Right cardiac atrium (tissue), 5 donors: ENCODE results near the gene BMP3. TPM values are rescaled to one million over a fixed set of nuclear protein-coding genes. Genes with fewer than 3 reads are reported as not detected.
"Not testable (repeated sequence)": the region's sequence is repeated elsewhere in the genome, so short reads cannot be mapped to it uniquely, and the experiment has no call there.

Experiments used
- ATAC-seq, 2 donors: fragments of 200-7000 bp; cut with Tn5 transposase; one replicate each; pipeline versions ENCODE4 v1.8.0 to v1.9.1; 2020; ENCODE audit warnings: moderate library complexity in 2 of 2, mild to moderate bottlenecking in 1 of 2
- DNase-seq, 3 donors: peaks; one replicate each; pipeline ENCODE4 v3.0.0-alpha.2; 2020
- H3K27ac ChIP-seq: one replicate; pipeline ENCODE4 v1.5.1; 2013; ENCODE audit warnings: mild to moderate bottlenecking, low read length, control low read depth, moderate library complexity
- H3K27me3 ChIP-seq: one replicate; pipeline ENCODE4 v1.6.1; 2013; ENCODE audit not compliant: control insufficient read depth, insufficient read depth
- H3K4me1 ChIP-seq: one replicate; pipeline ENCODE4 v1.6.1; 2013; ENCODE audit warnings: low read length; ENCODE audit not compliant: control insufficient read depth, insufficient read depth
- H3K4me3 ChIP-seq: one replicate; pipeline ENCODE4 v1.5.1; 2013; ENCODE audit warnings: low read length, control low read depth
- H3K9me3 ChIP-seq: one replicate; pipeline ENCODE4 v1.6.1; 2013; ENCODE audit warnings: low read length; ENCODE audit not compliant: control insufficient read depth
- WGBS: extraction: QIAGEN DNeasy Blood & Tissue Kit; methylation state at CpG from one replicate; pipeline ENCODE4 v1.1.7; 2013; 5-methylcytosine and 5-hydroxymethylcytosine counted together
- intact Hi-C, 4 donors: fragments of 100-400 bp; cut with DNase I; formaldehyde crosslinking; loops; one replicate each; pipeline versions ENCODE4 v1.11.0 to v1.14.0; 2022 to 2023
- long read RNA-seq, 4 donors: library from polyadenylated mRNA; unstranded; transcript quantifications; one replicate each; pipeline ENCODE4 v2.0.0, GENCODE V29; 2020 to 2021
- polyA plus RNA-seq: library from polyadenylated mRNA; stranded (reverse); fragments of 200-250 nt; gene quantifications from one replicate; pipeline ENCODE4 v1.2.3, GENCODE V29; 2013
- total RNA-seq, 4 donors: library from RNA; stranded (reverse); fragmentation: NEBNext Ultra II Directional; extraction: Animal tissue kit (Norgen Biotek cat#: 25700); gene quantifications; one replicate each; pipeline ENCODE4 v1.2.1, GENCODE V29; 2021
- donor health status: healthy with polysubstance abuse.
- donor health status: DM: no; HTN: yes; CAD: no.
- donor health status: DM: no; HTN: no; CAD: no.
- donor health status: DM: no; HTN: yes; CAD: no; lungs with severe emphysema.
- donor health status: DM: yes; HTN: yes; CAD: no.

Gene BMP3, protein sequence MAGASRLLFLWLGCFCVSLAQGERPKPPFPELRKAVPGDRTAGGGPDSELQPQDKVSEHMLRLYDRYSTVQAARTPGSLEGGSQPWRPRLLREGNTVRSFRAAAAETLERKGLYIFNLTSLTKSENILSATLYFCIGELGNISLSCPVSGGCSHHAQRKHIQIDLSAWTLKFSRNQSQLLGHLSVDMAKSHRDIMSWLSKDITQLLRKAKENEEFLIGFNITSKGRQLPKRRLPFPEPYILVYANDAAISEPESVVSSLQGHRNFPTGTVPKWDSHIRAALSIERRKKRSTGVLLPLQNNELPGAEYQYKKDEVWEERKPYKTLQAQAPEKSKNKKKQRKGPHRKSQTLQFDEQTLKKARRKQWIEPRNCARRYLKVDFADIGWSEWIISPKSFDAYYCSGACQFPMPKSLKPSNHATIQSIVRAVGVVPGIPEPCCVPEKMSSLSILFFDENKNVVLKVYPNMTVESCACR
- total RNA-seq: not detected
- polyA plus RNA-seq: 0.02 TPM
- long read RNA-seq, donor 1: 0 reads
- long read RNA-seq, donor 2: 0 reads
- long read RNA-seq, donor 3: 0 reads
- long read RNA-seq, donor 4: 0 reads

DNA sequence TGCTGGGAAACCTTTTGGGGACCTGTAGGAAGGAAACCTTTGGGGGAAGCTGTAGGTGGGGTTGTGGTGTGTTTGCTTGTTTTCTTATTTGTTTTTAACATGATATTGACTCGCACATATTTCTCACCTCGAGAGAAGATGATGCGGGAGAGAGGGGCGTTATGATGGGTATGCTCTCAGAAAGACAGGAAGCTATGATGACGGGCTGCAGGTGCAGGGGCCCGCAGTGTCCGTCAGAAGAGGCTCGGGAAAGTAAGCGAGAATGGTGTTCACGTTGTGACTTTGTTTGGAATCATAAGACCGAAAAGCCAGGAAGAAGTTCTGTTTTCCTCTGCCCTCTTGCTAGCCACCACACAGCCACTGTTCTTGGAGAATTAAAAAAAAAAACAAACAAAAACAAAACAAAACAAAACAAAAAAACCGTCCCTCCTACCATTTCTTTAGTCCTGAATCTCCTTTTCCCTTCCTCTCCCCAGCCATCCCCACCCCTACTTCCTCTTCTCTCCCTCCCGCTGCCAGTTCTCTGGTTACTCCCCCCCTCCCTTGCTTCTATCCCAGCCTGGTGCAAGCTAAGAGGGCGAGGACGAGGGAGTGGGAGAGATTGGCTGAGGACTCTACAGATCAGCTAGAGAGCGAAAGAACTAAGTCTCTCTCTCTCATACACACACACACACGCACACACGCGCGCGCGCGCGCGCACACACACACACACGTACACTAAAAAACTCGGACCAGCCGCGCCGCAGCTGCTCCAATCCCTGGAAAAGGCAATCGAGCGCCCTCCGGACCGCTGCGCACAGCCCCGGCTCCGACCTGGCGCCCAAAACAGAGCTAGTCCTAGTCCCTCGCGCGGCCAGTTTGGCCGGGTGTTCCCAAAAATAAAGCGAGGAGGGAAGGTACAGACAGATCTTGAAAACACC, at the start of gene BMP3:
Gene BMP3, plus strand, starts transcription at position 648 of the 920 bp plus-strand sequence. CDS start 577 bp downstream, outside the sequence.
- H3K4me3 ChIP-seq: peak within 1 kb of the TSS; percentile 31

DNA sequence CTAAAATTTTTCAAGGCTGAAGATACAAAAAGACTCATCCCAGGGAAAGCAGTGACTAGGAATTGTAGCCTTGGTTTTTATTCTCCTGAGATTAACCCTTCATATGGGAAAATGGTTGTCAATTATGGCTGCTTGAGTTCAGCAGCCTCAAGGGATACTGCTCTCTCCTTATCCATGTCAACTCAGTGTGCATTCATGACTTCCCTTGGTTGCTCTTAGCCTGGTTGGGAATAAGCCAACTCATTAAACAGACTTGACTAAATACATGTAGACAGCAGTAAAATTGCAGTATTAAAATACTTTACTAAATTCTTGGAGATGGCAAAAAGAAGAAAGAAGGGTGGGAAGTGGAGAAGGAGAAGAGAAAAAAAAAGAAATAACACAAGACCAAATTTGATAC, 44.5 kb upstream of the BMP3 start:
- no peaks in the 10 kb centered on the region for H3K4me1 ChIP-seq
- ATAC-seq (no peak), DNase-seq (no peak)
- no peak overlapping the region for H3K27ac ChIP-seq
- no peaks in the 10 kb centered on the region for H3K27me3 ChIP-seq
- H3K4me3 ChIP-seq: no peak overlapping the region
- intact Hi-C loops: loop anchor here in 1 of 4 donors (10.0 kb wide), 1 partner anchor 621 kb away; no protein-coding TSS in a partner anchor
- no peaks in the 10 kb centered on the region for H3K9me3 ChIP-seq

More for the DNA sequence above, at the start of gene BMP3:
- H3K9me3 ChIP-seq: no peaks in the 10 kb centered on the region
- 2% methylated on average over 43 of the region's 43 CpGs for WGBS
- ATAC-seq (peak; percentile 31 to 45), DNase-seq (peak; percentile 13 to 53 (median 48))
- no peaks in the 10 kb centered on the region for H3K4me1 ChIP-seq
- peaks cover 10% of the 10 kb centered on the region for H3K27me3 ChIP-seq
- intact Hi-C loops: no loop called here
- H3K27ac ChIP-seq: no peak within 1 kb of the TSS

DNA sequence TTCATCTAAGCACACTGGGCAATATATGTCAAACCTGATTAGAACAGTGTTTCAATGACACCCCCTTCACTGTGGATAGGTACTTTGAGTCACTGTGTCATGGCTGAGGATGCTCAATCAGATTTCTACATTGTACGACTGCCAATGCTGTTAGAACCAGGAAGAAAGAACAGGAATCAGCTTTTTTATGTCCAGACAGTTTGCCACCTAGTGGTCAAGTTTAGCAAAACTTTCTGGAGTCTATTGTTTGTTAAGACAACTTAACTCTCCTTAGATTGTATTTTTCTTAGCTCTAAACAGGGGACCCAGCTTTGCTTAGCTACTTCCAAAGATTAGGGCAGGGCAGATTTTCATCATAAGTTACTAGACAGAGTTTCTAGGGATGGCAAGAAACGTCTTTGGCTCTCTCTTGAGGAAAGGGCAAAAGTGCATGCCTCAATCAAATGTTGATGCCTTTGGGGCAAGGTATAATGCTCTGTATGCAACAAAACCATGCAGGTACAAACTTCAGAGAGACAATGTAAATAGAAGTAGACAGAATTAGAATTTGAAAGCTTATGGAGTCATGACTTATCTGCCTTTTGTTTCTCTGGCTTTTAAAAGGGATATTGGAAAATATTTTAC, 40.5 kb upstream of the BMP3 start:
- WGBS: 3% methylated on average over 2 of the region's 2 CpGs
- no peaks in the 10 kb centered on the region for H3K4me1 ChIP-seq
- intact Hi-C loops: loop anchor here in 2 of 4 donors (5.0 to 10.0 kb wide), 2 partner anchors 625 to 628 kb away; no protein-coding TSS in a partner anchor

DNA sequence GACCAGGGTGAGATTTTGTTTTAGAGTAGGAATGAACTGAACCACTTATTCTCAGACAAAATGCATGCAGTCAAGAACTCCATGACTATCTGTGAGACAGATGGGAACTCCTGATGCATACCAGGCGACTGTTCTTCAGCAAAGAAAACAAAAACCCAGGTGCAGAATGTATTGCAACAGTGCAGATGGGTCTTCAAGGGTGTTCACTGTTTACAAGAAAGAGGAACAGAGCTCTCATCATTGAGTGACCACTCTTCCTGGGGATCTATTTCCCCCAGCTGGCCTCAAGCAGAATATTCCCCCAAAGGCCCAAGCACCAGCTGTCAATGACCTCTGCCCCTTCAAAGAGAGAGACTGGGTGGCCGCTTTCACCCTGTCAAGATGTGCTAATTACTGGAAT, 39.7 kb upstream of the BMP3 start:
- intact Hi-C loops: loop anchor here in 1 of 4 donors (5.0 kb wide), 1 partner anchor 629 kb away; no protein-coding TSS in a partner anchor
- no peak for ATAC-seq
- H3K27ac ChIP-seq: no peak overlapping the region
- 49% methylated on average over 2 of the region's 2 CpGs for WGBS
- H3K4me1 ChIP-seq: no peaks in the 10 kb centered on the region
- H3K4me3 ChIP-seq: no peak overlapping the region
- H3K9me3 ChIP-seq: no peaks in the 10 kb centered on the region
- H3K27me3 ChIP-seq: no peaks in the 10 kb centered on the region
- no peak for DNase-seq

More for the DNA sequence above, 40.5 kb upstream of the BMP3 start:
- Histone ChIP-seq H3K4me3 (no peak overlapping the region), H3K27me3 (no peaks in the 10 kb centered on the region), H3K9me3 (no peaks in the 10 kb centered on the region), H3K27ac (no peak overlapping the region)
- ATAC-seq: peak in 1 of 2 donors; percentile 29
- no peak for DNase-seq

DNA sequence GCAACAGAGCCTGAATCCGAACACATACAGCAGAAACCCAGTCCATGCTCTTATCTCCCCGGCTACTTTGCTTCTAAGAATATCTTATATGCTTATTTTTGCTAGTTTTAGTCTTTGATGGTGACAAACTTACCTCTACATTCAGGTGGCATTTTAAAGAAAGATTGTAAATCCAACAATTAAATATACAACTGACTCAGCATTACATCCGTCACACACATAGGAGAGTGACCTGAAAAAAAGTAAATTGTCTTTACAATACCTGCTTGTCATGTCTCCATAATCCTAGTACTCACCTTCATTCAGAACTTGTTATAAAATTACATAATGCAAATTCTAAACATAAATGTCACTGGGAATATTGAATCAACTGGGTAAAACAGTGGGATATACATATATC, 30.6 kb upstream of the BMP3 start:
- Histone ChIP-seq H3K4me1 (no peaks in the 10 kb centered on the region), H3K4me3 (no peak overlapping the region), H3K9me3 (no peaks in the 10 kb centered on the region), H3K27me3 (no peaks in the 10 kb centered on the region), H3K27ac (no peak overlapping the region)
- DNase-seq (no peak), ATAC-seq (no peak)
- 68% methylated on average over 3 of the region's 3 CpGs for WGBS
- intact Hi-C loops: no loop called here

DNA sequence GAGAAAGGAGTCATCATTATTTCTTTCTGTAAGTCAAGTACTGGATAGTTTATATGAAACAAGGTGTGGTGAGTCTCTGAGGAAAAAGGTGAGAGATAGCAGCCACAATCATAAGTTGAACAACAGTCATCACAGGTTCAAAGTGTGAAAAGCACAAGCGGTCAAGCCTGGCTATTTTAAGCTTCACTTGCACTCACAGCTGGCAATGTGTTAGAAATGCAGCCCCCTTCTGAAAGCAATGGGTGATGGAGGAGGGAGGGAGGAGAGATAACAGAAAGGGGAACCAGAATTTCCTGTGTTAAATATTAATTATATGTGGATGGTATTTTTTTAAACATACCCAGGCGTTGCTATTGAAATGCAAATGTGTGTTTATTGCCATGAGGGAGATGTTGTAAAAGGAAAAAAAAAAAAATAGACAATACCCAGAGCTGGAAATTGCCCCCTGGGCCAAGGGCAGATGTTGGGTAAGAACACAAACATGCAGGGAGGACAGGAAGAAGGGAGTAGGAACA, 26.9 kb upstream of the BMP3 start:
- intact Hi-C loops: no loop called here
- Histone ChIP-seq H3K9me3 (no peaks in the 10 kb centered on the region), H3K4me1 (no peaks in the 10 kb centered on the region), H3K27ac (no peak overlapping the region), H3K27me3 (no peaks in the 10 kb centered on the region), H3K4me3 (no peak overlapping the region)
- ATAC-seq: no peak
- WGBS: 22% methylated on average over 2 of the region's 2 CpGs
- no peak for DNase-seq

DNA sequence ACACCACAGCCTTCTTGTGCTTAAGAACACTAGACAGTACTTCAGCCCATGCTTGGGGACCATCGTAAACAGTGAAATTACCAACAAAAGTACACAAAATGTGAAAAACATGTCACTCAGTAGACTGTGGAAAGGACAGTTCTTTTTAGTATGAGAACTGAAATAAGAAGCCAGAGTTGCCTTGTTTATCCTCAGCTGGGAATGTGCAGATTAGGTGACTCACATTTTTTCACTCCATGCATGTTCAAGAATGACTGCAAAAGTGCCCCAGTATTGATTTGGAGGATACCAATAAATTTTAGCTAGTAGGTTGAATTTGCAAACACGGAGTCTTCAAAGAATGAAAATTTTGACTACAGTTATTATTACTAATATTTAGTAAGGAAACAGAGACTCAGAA, 23.1 kb upstream of the BMP3 start:
- DNase-seq (no peak), ATAC-seq (no peak)
- H3K27me3 ChIP-seq: no peaks in the 10 kb centered on the region
- H3K27ac ChIP-seq: no peak overlapping the region
- no peaks in the 10 kb centered on the region for H3K4me1 ChIP-seq
- 84% methylated on average over 2 of the region's 2 CpGs for WGBS
- H3K9me3 ChIP-seq: no peaks in the 10 kb centered on the region
- intact Hi-C loops: no loop called here
- no peak overlapping the region for H3K4me3 ChIP-seq

DNA sequence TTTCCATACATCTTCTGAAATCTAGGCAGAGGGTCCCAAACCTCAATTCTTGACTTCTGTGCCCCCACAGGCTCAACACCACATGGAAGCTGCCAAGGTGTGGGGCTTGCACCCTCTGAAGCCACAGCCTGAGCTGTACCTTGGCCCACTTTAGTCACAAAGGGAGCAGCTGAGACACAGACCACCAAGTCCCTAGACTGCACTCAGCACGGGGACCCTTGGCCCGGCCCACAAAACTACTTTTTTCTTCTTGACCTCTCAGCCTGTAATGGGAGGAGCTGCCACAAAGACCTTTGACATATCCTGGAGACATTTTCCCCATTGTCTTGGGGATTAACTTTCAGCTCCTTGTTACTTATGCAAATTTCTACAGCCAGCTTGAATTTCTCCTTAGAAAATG, 13.9 kb upstream of the BMP3 start:
- DNase-seq, ATAC-seq, H3K4me3 ChIP-seq, H3K4me1 ChIP-seq, H3K27ac ChIP-seq, H3K27me3 ChIP-seq, H3K9me3 ChIP-seq, intact Hi-C loops: not testable (repeated sequence)
- WGBS: 63% methylated on average over 2 of the region's 2 CpGs

DNA sequence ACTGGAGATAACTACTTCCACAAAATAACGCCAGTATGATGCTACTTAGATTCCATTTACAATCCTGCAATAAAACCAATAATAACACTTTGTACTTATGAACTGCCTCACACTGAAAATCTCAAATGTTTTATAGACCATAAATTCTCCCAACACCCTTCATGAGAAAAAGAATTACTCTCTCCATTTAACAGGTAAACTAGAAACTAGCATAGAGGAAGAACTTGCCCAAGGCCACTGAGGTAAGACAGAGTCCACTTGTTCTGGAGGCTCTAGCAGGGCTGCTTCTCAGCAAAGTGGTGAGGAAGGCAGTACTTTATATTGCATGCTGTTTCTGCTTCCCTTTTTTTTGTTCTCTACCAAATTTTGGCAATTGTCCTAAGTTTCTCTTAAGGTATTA, 11.5 kb upstream of the BMP3 start:
- Histone ChIP-seq H3K4me1 (no peaks in the 10 kb centered on the region), H3K27me3 (no peaks in the 10 kb centered on the region), H3K27ac (no peak overlapping the region), H3K4me3 (no peak overlapping the region), H3K9me3 (no peaks in the 10 kb centered on the region)
- no peak for DNase-seq
- intact Hi-C loops: no loop called here
- ATAC-seq: no peak
- 79% methylated on average over 1 of the region's 1 CpG for WGBS

DNA sequence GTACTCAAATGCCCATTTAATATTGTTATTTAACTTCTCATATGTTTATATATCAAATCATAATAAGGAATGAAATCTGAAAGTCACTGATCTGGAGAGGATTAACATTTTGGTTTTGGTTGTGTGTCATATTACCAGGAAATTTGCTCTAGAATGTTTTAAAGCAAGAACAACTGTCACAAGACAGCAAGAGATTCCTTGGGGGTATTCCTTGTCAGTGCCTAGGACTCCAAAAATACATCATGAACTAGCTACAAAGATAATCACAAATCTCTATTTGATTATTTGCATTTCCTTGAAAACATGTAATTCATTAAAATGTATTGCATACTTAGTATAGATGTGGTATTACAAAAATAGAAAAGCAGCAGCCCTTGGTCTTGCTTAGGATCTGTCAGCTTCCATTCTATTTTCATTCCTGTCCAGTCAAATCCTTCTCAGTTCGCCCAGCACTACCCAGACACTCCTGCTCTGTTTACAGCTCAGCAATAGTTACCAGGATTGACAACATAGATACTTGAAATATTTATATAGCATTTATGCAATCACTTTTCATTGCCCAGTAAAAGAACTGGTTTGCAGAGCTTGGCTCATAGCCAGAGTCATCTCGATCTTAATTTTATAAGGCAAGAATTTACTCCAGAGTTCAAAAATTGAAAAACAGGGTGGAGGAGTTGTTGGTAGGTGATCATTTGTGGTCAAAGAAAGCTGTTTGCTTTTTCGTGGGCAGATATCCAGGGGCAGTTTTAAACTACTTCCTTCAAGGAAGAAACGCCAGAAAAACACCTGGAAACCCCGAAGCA, 9.2 kb upstream of the BMP3 start:
- no peak for DNase-seq
- no peaks in the 10 kb centered on the region for H3K4me1 ChIP-seq
- no peaks in the 10 kb centered on the region for H3K27me3 ChIP-seq
- no peak overlapping the region for H3K4me3 ChIP-seq
- intact Hi-C loops: no loop called here
- no peaks in the 10 kb centered on the region for H3K9me3 ChIP-seq
- WGBS: 48% methylated on average over 5 of the region's 5 CpGs
- no peak for ATAC-seq
- H3K27ac ChIP-seq: no peak overlapping the region
